ENCODE measurements around the gene KLHL11. TPM values are rescaled to one million over a fixed set of nuclear protein-coding genes. Genes with fewer than 3 reads are reported as not detected.

KLHL11 gene
- total and polyA plus RNA-seq, 9 of the 15 experiments (the other 6 are each of a cell fraction or from before 2014, with no cell fraction given), result 0.20 to 17.0 (median 10.3) TPM

GRCh38 chr17:41864836-41865595, at the start of gene KLHL11 (continued):
- no peak for TF ChIP-seq POLR3A (IDR thresholded peaks at IDR 0.05; ENCODE audit: borderline replicate concordance, extremely low read depth, insufficient read depth, insufficient read length)
- no peak for TF ChIP-seq IRF9 (tag; IDR thresholded peaks at IDR 0.05)
- no peak for TF ChIP-seq TSC22D4 (tag; IDR thresholded peaks at IDR 0.05)
- TF ChIP-seq NFE2 (IDR thresholded peaks at IDR 0.05; ENCODE audit: low read depth), result no peak
- no peak for TF ChIP-seq NKRF (IDR thresholded peaks at IDR 0.05; ENCODE audit: borderline replicate concordance)
- no peak for TF ChIP-seq CSDE1 (IDR thresholded peaks at IDR 0.05)
- no peak for TF ChIP-seq KHSRP (IDR thresholded peaks at IDR 0.05)
- no peak for TF ChIP-seq CREBBP (IDR thresholded peaks at IDR 0.05; ENCODE audit: low read depth, low read length)
- TF ChIP-seq ARID4B (CRISPR knock-in tag; IDR thresholded peaks at IDR 0.05), result peak; percentile 65; the same call in 1 of the 2 replicates
- TF ChIP-seq ELF1 (tag; IDR thresholded peaks at IDR 0.05), result no peak
- no peak for TF ChIP-seq ARID3A (IDR thresholded peaks at IDR 0.05; ENCODE audit: borderline replicate concordance, low read depth, low read length)
- TF ChIP-seq BRCA1 (IDR thresholded peaks at IDR 0.05), result no peak
- no peak for TF ChIP-seq BRCA1 (CRISPR knock-in tag; IDR thresholded peaks at IDR 0.05)
- TF ChIP-seq ZNF263 (CRISPR knock-in tag; IDR thresholded peaks at IDR 0.05; ENCODE audit: borderline replicate concordance), result no peak
- TF ChIP-seq COPS2 (conservative IDR thresholded peaks at IDR 0.05), result no peak
- TF ChIP-seq ZNF395 (CRISPR knock-in tag; IDR thresholded peaks at IDR 0.05), result no peak
- 0 out of 2 replicates have a peak, but pooled peaks have one; percentile 58 for TF ChIP-seq KAT7 (CRISPR knock-in tag; IDR thresholded peaks at IDR 0.05; ENCODE audit: borderline replicate concordance)

All from K562 (cell line).